IPS-NIHi7 (cell line): ENCODE data around the gene SLC25A34.

Source experiments
- DNase-seq: peaks from one replicate; pipeline ENCODE4 v3.0.0; 2012; ENCODE audit warnings: mixed read lengths; ENCODE audit errors: extremely low spot score

Gene SLC25A34

GRCh38 chr1:15733218-15733725 lies 2.8 kb upstream of the SLC25A34 start:
- DNase-seq, result no peak

- no peak for DNase-seq
These were observed 2.3 kb upstream of the SLC25A34 start for GRCh38 chr1:15733726-15734226.

- no peak for DNase-seq
These were observed 1.8 kb upstream of the SLC25A34 start for GRCh38 chr1:15734296-15734695.

GRCh38 chr1:15734901-15735300 lies 1.2 kb upstream of the SLC25A34 start:
- DNase-seq, result no peak

- DNase-seq, result no peak
These were observed 587 bp upstream of the SLC25A34 start for GRCh38 chr1:15735304-15736037.

- no peak for DNase-seq
These were observed 819 bp downstream of the SLC25A34 start for GRCh38 chr1:15736892-15737261.

- no peak for DNase-seq
These were observed 1.6 kb downstream of the SLC25A34 start for GRCh38 chr1:15737324-15738319.

GRCh38 chr1:15738416-15739113 lies 2.5 kb downstream of the SLC25A34 start:
- no peak for DNase-seq

GRCh38 chr1:15739259-15739658 lies 3.2 kb downstream of the SLC25A34 start:
- DNase-seq, result no peak

- DNase-seq, result no peak
These were observed 3.7 kb downstream of the SLC25A34 start for GRCh38 chr1:15739745-15740144.

GRCh38 chr1:15740924-15741850 lies 5.1 kb downstream of the SLC25A34 start:
- peak; percentile 95 for DNase-seq

- DNase-seq, result peak; percentile 68
These were observed 6.3 kb downstream of the SLC25A34 start, which contains the start of gene TMEM82 for GRCh38 chr1:15742339-15742801. TMEM82 (plus strand) TSS chr1:15742499; CDS start chr1:15742560, 61 bp downstream.

GRCh38 chr1:15744122-15744679 lies 8.1 kb downstream of the SLC25A34 start:
- DNase-seq, result no peak

- DNase-seq, result no peak
These were observed 11.3 kb downstream of the SLC25A34 start for GRCh38 chr1:15747378-15747777.

- DNase-seq, result no peak
These were observed 12.2 kb downstream of the SLC25A34 start for GRCh38 chr1:15748264-15748663.

GRCh38 chr1:15748690-15749398 lies 12.8 kb downstream of the SLC25A34 start:
- DNase-seq, result no peak

GRCh38 chr1:15749399-15750291 lies 13.6 kb downstream of the SLC25A34 start:
- DNase-seq, result no peak

- DNase-seq, result no peak
These were observed 14.9 kb downstream of the SLC25A34 start for GRCh38 chr1:15750924-15751323.
